NCI-H524 (cell line): ENCODE measurements around the gene FADS6.

ENCODE experiments used
- DNase-seq, 2 experiments: peaks; one replicate each; lab custom pipeline; 2025; lab: John Stamatoyannopoulos, UW

The FADS6 gene

GRCh38 chr17:74831444-74832146 lies 61.8 kb downstream of the FADS6 start:
- peak in 1 of 2 experiments; percentile 68 for DNase-seq

- no peak for DNase-seq
Measured at GRCh38 chr17:74830861-74831260, 62.6 kb downstream of the FADS6 start.

GRCh38 chr17:74827800-74828199 lies 65.6 kb downstream of the FADS6 start:
- no peak for DNase-seq
